K562 (cell line): Measurements from ENCODE around the gene ATXN2L. TPM values are rescaled to one million over a fixed set of nuclear protein-coding genes. Genes with fewer than 3 reads are reported as not detected.
A peak's percentile ranks its signal among the peaks of the same experiment; 100 is the strongest.

Experiments
- ATAC-seq: fragments of 200-7000 bp; cut with Tn5 transposase; 3 replicates; pipeline ENCODE4 v1.9.1; 2020; ENCODE audit warnings: moderate library complexity
- BruUV-seq: library from RNA; stranded (reverse); fragments of 400-500 nt; replicated peaks from 2 replicates; lab custom pipeline; 2021; lab: Mats Ljungman, UMichigan
- CTCF ChIA-PET: fragments of 300-600 bp; formaldehyde crosslinking; extraction: SDS; loops from one replicate; lab custom pipeline; 2021; ENCODE audit warnings: low intra/inter-chr PET ratio; lab: Yijun Ruan, JAX
- POLR2A ChIA-PET: fragments of 300-600, 350-650 bp; sonication (Branson Sonifier 250); formaldehyde crosslinking; extraction: SDS; loops from one replicate; lab custom pipeline; 2021; ENCODE audit warnings: antibody characterized with exemption, inconsistent platforms; lab: Yijun Ruan, JAX
- DNase-seq, 4 experiments: peaks; one replicate each; pipeline versions ENCODE4 v3.0.0 to v3.0.0-alpha.2; 2011 to 2018; ENCODE audit warnings: low spot score in 3 of 4, mixed read lengths in 3 of 4; ENCODE audit errors: extremely low read depth in 1 of 4
- FAIRE-seq: peaks from 2 replicates; lab custom pipeline; 2011; peaks lifted over from hg19 to GRCh38; lab: Jason Lieb, UNC
- H2AFZ ChIP-seq: 2 replicates; pipeline ENCODE4 v1.6.0; 2011; ENCODE audit warnings: low read depth, low read length, control low read depth, inconsistent platforms
- H3K27ac ChIP-seq: fragments of 200-600 bp; 3 replicates; pipeline ENCODE4 v1.8.0; 2011; ENCODE audit warnings: low read depth, mild to moderate bottlenecking, control low read depth, inconsistent platforms, low read length, moderate library complexity, mixed read lengths; ENCODE audit errors: extremely low read depth
- H3K27me3 ChIP-seq, 2 experiments: fragments of 300-600 bp in 1 of 2; 2 replicates in 1 of 2; 3 replicates in 1 of 2; pipeline versions ENCODE4 v1.6.0 to v1.8.0; 2011; ENCODE audit warnings: inconsistent platforms in 2 of 2, low read length in 2 of 2, mild to moderate bottlenecking in 1 of 2, mixed read lengths in 1 of 2, moderate library complexity in 1 of 2; ENCODE audit not compliant: control insufficient read depth in 2 of 2, insufficient read depth in 2 of 2
- H3K36me3 ChIP-seq: fragments of 300-600 bp; 3 replicates; pipeline ENCODE4 v1.8.0; 2011; ENCODE audit warnings: mild to moderate bottlenecking, low read length, inconsistent platforms; ENCODE audit not compliant: control insufficient read depth, insufficient read depth
- H3K4me1 ChIP-seq, 2 experiments: fragments of 200-600 bp in 1 of 2; replicated peaks in 1 of 2; 2 replicates in 1 of 2; 3 replicates in 1 of 2; pipeline versions ENCODE4 v1.5.1 to v1.8.0; 2011; ENCODE audit warnings: inconsistent platforms in 2 of 2, low read length in 2 of 2, mild to moderate bottlenecking in 1 of 2, mixed read lengths in 1 of 2, moderate library complexity in 1 of 2; ENCODE audit not compliant: control insufficient read depth in 2 of 2, insufficient read depth in 2 of 2
- H3K4me2 ChIP-seq: 2 replicates; pipeline ENCODE4 v1.6.1; 2011; ENCODE audit warnings: low read length, control low read depth, inconsistent platforms, mixed read lengths; ENCODE audit not compliant: insufficient read depth
- H3K4me3 ChIP-seq: fragments of 200-600 bp; sonication (generic), shearing (Covaris generic); 2 replicates; pipeline ENCODE4 v1.5.1; 2016; ENCODE audit warnings: control low read depth, inconsistent platforms
- H3K79me2 ChIP-seq: fragments of 200-600 bp; 3 replicates; pipeline ENCODE4 v1.8.0; 2011; ENCODE audit warnings: low read length, inconsistent platforms; ENCODE audit not compliant: control insufficient read depth, insufficient read depth
- H3K9ac ChIP-seq, 2 experiments: 2 replicates each; pipeline versions ENCODE4 v1.6.0 to v1.6.1; 2011; ENCODE audit warnings: low read depth in 2 of 2, low read length in 2 of 2, control low read depth in 1 of 2, inconsistent platforms in 1 of 2, mild to moderate bottlenecking in 1 of 2, mixed read lengths in 1 of 2; ENCODE audit not compliant: insufficient read depth in 1 of 2
- H3K9me1 ChIP-seq: one replicate; pipeline ENCODE4 v1.6.0; 2011; ENCODE audit warnings: inconsistent platforms, mild to moderate bottlenecking, low read length, moderate library complexity; ENCODE audit not compliant: control insufficient read depth, insufficient read depth
- H3K9me3 ChIP-seq: replicated peaks from 2 replicates; pipeline ENCODE4 v1.5.1; 2011; ENCODE audit warnings: low read depth, low read length, inconsistent platforms; ENCODE audit not compliant: control insufficient read depth, insufficient read depth
- H4K20me1 ChIP-seq: replicated peaks from 2 replicates; pipeline ENCODE4 v1.6.1; 2011; ENCODE audit warnings: low read length, inconsistent platforms, mixed read lengths; ENCODE audit not compliant: control insufficient read depth, insufficient read depth
- CCNT2 ChIP-seq: IDR thresholded peaks from 2 replicates; pipeline ENCODE4 v1.6.1; 2011; ENCODE audit warnings: borderline replicate concordance, low read depth, mild to moderate bottlenecking, moderate library complexity, mixed read lengths, low read length; ENCODE audit not compliant: insufficient read length; ENCODE audit errors: extremely low read depth
- POLR2G ChIP-seq: fragments of 200-400 bp; formaldehyde crosslinking; IDR thresholded peaks from 2 replicates; pipeline ENCODE4 v1.6.1; 2017; ENCODE audit warnings: low read depth, mild to moderate bottlenecking, antibody characterized with exemption, low read length, moderate library complexity
- RBFOX2 ChIP-seq: fragments of 200-400 bp; formaldehyde crosslinking; IDR thresholded peaks from 2 replicates; pipeline ENCODE4 v1.6.1; 2017; ENCODE audit warnings: low read depth, mild to moderate bottlenecking, low read length, moderate library complexity
- RBM22 ChIP-seq: fragments of 200-400 bp; formaldehyde crosslinking; IDR thresholded peaks from 2 replicates; pipeline ENCODE4 v1.6.1; 2018; ENCODE audit warnings: low read length, low read depth; ENCODE audit not compliant: poor library complexity, severe bottlenecking
- RUNX1 ChIP-seq: sonication (generic); IDR thresholded peaks from 2 replicates; pipeline ENCODE4 v1.6.1; 2016; ENCODE audit warnings: antibody characterized with exemption, low read depth
- TRIM28 ChIP-seq: fragments of 450-650 bp; IDR thresholded peaks from 2 replicates; pipeline ENCODE4 v1.6.1; 2017
- U2AF1 ChIP-seq: fragments of 200-400 bp; formaldehyde crosslinking; optimal IDR thresholded peaks from 2 replicates; pipeline ENCODE3; 2017; ENCODE audit warnings: mild to moderate bottlenecking, low read depth, low read length, moderate library complexity
- ZNF212 ChIP-seq: fragments of 450-650 bp; formaldehyde crosslinking; IDR thresholded peaks from 2 replicates; pipeline ENCODE4 v1.4.0; 2020; ENCODE audit warnings: mild to moderate bottlenecking
- WGBS: fragments of 100-300 bp; shearing (Covaris generic); methylation state at CpG from one replicate; pipeline ENCODE4 v1.1.6; 2016; ENCODE audit warnings: low coverage, mixed read lengths; ENCODE audit not compliant: insufficient coverage; ENCODE audit errors: missing lambda C conversion rate; 5-methylcytosine and 5-hydroxymethylcytosine counted together
- in situ Hi-C: fragments of 300-500 bp; cut with MboI; formaldehyde crosslinking; loops from 4 replicates; pipeline ENCODE4 v1.15.0; 2018; ENCODE audit warnings: inconsistent platforms, mixed read lengths
- intact Hi-C: fragments of 100-400 bp; cut with micrococcal nuclease; formaldehyde crosslinking; loops from 2 replicates; pipeline ENCODE4 v1.14.2; 2022
- polyA plus RNA-seq, 8 experiments: library from polyadenylated mRNA; depleted of rRNA in 4 of 8; stranded (reverse) in 5 of 8; unstranded in 3 of 8; fragments of >200 nt; fragmentation: Nextera tagmentation in 2 of 8; fragmentation: Illumina TruSeq in 1 of 8; extraction: Ambion mirVana in 2 of 8; extraction: Trizol in 1 of 8; gene quantifications; 2 replicates each; pipeline versions ENCODE4 v1.2.1 to v1.2.3, GENCODE V29; 2011 to 2014; ENCODE audit warnings: inconsistent platforms in 1 of 8, missing spikeins in 1 of 8
- total RNA-seq, 7 experiments: library from RNA; depleted of rRNA in 6 of 7; stranded (reverse); fragments of >200 nt in 6 of 7; fragmentation: Illumina TruSeq in 2 of 7; extraction: Trizol in 2 of 7; gene quantifications; 2 replicates each; pipeline versions ENCODE4 v1.2.1 to v1.2.3, GENCODE V29; 2011 to 2021; ENCODE audit warnings: low replicate concordance in 1 of 7
- TF ChIP-seq, protein P1 (sequence below), 2 experiments: IDR thresholded peaks in 1 of 2; conservative IDR thresholded peaks in 1 of 2; 2 replicates each; pipeline ENCODE4 v1.6.1; 2016; ENCODE audit warnings: low read depth in 2 of 2, mild to moderate bottlenecking in 1 of 2, missing compliant biosample characterization in 1 of 2, missing genetic modification characterization in 1 of 2, moderate library complexity in 1 of 2
- TF ChIP-seq, protein P2 (sequence below): sonication (generic); formaldehyde crosslinking; IDR thresholded peaks from 2 replicates; pipeline ENCODE4 v1.8.1; 2023; ENCODE audit warnings: mild to moderate bottlenecking, missing genetic modification reagents
- TF ChIP-seq, protein P3 (sequence below): fragments of 250-450 bp; sonication (Bioruptor Pico); IDR thresholded peaks from 2 replicates; pipeline ENCODE4 v1.5.0; 2021

Gene ATXN2L
- total and polyA plus RNA-seq, 9 of the 15 experiments (the other 6 are each of a cell fraction or from before 2014, with no cell fraction given), result 3.8 to 280 (median 37.2) TPM

DNA sequence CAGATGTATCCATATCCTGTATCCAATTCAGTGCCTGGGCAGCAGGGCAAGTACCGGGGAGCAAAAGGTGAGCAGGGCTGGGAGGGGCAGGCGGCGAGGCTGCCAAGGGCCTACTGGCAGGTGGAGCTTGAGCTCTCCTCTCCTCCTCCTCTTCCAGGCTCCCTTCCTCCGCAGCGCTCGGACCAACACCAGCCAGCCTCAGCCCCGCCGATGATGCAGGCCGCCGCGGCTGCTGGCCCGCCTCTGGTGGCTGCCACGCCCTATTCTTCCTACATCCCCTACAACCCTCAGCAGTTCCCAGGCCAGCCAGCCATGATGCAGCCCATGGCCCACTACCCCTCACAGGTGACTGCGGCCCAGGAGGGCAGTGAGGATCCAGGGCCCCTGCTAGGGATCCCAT, 11.6 kb downstream of the ATXN2L start:
- Histone ChIP-seq H3K9ac (no peak overlapping the region), H3K9me1 (no peaks in the 10 kb centered on the region), H4K20me1 (peaks cover 13% of the 10 kb centered on the region; the same call in 1 of the 2 replicates), H3K4me1 (peaks cover 0 to 20% of the 10 kb centered on the region in 2 experiments; a peak in 1 of 5 replicates), H3K27me3 (no peaks in the 10 kb centered on the region), H3K4me3 (no peak overlapping the region), H3K79me2 (peaks cover 19% of the 10 kb centered on the region), H3K4me2 (no peak overlapping the region), H3K9me3 (no peaks in the 10 kb centered on the region), H3K36me3 (peaks cover 91% of the 10 kb centered on the region), H2AFZ (no peak overlapping the region), H3K27ac (no peak overlapping the region)
- intact Hi-C loops (no loop called here), in situ Hi-C loops (no loop called here)
- DNase-seq, result no peak
- TF ChIP-seq TRIM28 (no peak), U2AF1 (no peak), RBM22 (peak; percentile 58), POLR2G (peak; percentile 72; the same call in 1 of the 2 replicates), CCNT2 (peak; percentile 29), RBFOX2 (peak; percentile 64), ZNF212 (CRISPR knock-in tag) (no peak), RUNX1 (no peak)
- TF ChIP-seq, protein P1, sequence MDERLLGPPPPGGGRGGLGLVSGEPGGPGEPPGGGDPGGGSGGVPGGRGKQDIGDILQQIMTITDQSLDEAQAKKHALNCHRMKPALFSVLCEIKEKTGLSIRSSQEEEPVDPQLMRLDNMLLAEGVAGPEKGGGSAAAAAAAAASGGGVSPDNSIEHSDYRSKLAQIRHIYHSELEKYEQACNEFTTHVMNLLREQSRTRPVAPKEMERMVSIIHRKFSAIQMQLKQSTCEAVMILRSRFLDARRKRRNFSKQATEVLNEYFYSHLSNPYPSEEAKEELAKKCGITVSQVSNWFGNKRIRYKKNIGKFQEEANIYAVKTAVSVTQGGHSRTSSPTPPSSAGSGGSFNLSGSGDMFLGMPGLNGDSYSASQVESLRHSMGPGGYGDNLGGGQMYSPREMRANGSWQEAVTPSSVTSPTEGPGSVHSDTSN (CRISPR knock-in tag; IDR thresholded peaks at IDR 0.05; ENCODE audit: low read depth), result 0 out of 2 replicates have a peak, but pooled peaks have one; percentile 8
- TF ChIP-seq, protein P1 (tag; conservative IDR thresholded peaks at IDR 0.05; ENCODE audit: low read depth), result no peak
- TF ChIP-seq, protein P2, sequence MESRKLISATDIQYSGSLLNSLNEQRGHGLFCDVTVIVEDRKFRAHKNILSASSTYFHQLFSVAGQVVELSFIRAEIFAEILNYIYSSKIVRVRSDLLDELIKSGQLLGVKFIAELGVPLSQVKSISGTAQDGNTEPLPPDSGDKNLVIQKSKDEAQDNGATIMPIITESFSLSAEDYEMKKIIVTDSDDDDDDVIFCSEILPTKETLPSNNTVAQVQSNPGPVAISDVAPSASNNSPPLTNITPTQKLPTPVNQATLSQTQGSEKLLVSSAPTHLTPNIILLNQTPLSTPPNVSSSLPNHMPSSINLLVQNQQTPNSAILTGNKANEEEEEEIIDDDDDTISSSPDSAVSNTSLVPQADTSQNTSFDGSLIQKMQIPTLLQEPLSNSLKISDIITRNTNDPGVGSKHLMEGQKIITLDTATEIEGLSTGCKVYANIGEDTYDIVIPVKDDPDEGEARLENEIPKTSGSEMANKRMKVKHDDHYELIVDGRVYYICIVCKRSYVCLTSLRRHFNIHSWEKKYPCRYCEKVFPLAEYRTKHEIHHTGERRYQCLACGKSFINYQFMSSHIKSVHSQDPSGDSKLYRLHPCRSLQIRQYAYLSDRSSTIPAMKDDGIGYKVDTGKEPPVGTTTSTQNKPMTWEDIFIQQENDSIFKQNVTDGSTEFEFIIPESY (CRISPR knock-in tag), result peak; percentile 47
- TF ChIP-seq, protein P3, sequence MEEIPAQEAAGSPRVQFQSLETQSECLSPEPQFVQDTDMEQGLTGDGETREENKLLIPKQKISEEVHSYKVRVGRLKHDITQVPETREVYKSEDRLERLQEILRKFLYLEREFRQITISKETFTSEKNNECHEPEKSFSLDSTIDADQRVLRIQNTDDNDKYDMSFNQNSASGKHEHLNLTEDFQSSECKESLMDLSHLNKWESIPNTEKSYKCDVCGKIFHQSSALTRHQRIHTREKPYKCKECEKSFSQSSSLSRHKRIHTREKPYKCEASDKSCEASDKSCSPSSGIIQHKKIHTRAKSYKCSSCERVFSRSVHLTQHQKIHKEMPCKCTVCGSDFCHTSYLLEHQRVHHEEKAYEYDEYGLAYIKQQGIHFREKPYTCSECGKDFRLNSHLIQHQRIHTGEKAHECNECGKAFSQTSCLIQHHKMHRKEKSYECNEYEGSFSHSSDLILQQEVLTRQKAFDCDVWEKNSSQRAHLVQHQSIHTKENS (CRISPR knock-in tag), result no peak
- no peak for ATAC-seq
- CTCF ChIA-PET, result no interaction called here
- WGBS, result 100% methylated on average over 1 of the region's 14 CpGs
- FAIRE-seq, result no peak
- no TSS peak for BruUV-seq
- POLR2A ChIA-PET, result interaction anchor here (0.6 to 5.2 kb wide), 5 partner anchors 9 to 568 kb away, joined by 3 to 69 read pairs (median 4); partner anchors contain the start of gene TUFM
